Right lobe of liver (tissue), 6 donors: ENCODE measurements around the gene FRMPD4. TPM values are rescaled to one million over a fixed set of nuclear protein-coding genes. Genes with fewer than 3 reads are reported as not detected.

ENCODE experiments used
- ATAC-seq, 4 donors: fragments of 200-7000 bp; cut with Tn5 transposase; one replicate each; pipeline ENCODE4 v1.9.1; 2020; ENCODE audit warnings: mild to moderate bottlenecking in 4 of 4, moderate library complexity in 4 of 4
- DNase-seq, 3 donors: peaks; one replicate each; pipeline ENCODE4 v3.0.0-alpha.2; 2020
- H3K27ac ChIP-seq, 3 donors: fragments of 200-600 bp; one replicate each; pipeline ENCODE4 v1.8.0; 2022
- H3K27me3 ChIP-seq, 2 donors: fragments of 200-600 bp; one replicate each; pipeline ENCODE4 v1.8.0; 2022
- H3K36me3 ChIP-seq, 4 donors: fragments of 200-600 bp; sonication (generic) in 1 of 4; one replicate each; pipeline versions ENCODE4 v1.5.1 to v1.8.0; 2017 to 2022; ENCODE audit warnings: control low read depth in 1 of 4
- H3K4me1 ChIP-seq, 4 donors: fragments of 200-600 bp; sonication (generic) in 1 of 4; one replicate each; pipeline versions ENCODE4 v1.5.1 to v1.8.0; 2017 to 2022; ENCODE audit warnings: control low read depth in 1 of 4
- H3K4me3 ChIP-seq, 3 donors: fragments of 200-600 bp; one replicate each; pipeline ENCODE4 v1.8.0; 2022
- H3K9me3 ChIP-seq, 4 donors: fragments of 200-600 bp; sonication (generic) in 1 of 4; one replicate each; pipeline versions ENCODE4 v1.5.1 to v1.8.0; 2017 to 2022; ENCODE audit warnings: control low read depth in 1 of 4
- POLR2A ChIP-seq: fragments of 450-650 bp; IDR thresholded peaks from one replicate; pipeline ENCODE4 v1.6.1; 2017; ENCODE audit warnings: antibody characterized with exemption, mild to moderate bottlenecking
- WGBS: methylation state at CpG from one replicate; pipeline ENCODE4 v1.1.6; 2018; ENCODE audit warnings: low coverage, low lambda C conversion rate; ENCODE audit not compliant: insufficient coverage; ENCODE audit errors: missing lambda C conversion rate; 5-methylcytosine and 5-hydroxymethylcytosine counted together
- intact Hi-C, 2 donors: fragments of 100-400 bp; cut with DNase I; formaldehyde crosslinking; loops; one replicate each; pipeline versions ENCODE4 v1.11.2 to v1.14.1; 2022
- total RNA-seq, 6 experiments: library from RNA; depleted of rRNA in 2 of 6; stranded (reverse); fragments of >200 nt in 2 of 6; fragmentation: NEBNext Ultra II Directional in 3 of 6; extraction: Animal tissue kit (Norgen Biotek cat#: 25700) in 3 of 6; gene quantifications; one replicate each; pipeline versions ENCODE4 v1.1.0 to v1.2.4, GENCODE V29; 2016 to 2023
- TF ChIP-seq, protein P1 (sequence below), 4 donors: fragments of 200-600 bp in 3 of 4; fragments of 450-650 bp in 1 of 4; IDR thresholded peaks; one replicate each; pipeline versions ENCODE4 v1.5.1 to v1.8.0; 2016 to 2022; ENCODE audit warnings: antibody characterized with exemption in 4 of 4, mild to moderate bottlenecking in 2 of 4
- donor health status: DM: no; HTN: yes; CAD: no.
- donor health status: DM: no; HTN: no; CAD: no.
- donor health status: DM: no; HTN: no; CAD: no.
- donor health status: DM: no; HTN: yes; CAD: no.
- donor health status: DM: no; HTN: yes; CAD: no.

FRMPD4 gene
- total RNA-seq, 6 experiments from 2014 or later = 0.05 to 0.12 (median 0.06) TPM; not detected in 3

DNA sequence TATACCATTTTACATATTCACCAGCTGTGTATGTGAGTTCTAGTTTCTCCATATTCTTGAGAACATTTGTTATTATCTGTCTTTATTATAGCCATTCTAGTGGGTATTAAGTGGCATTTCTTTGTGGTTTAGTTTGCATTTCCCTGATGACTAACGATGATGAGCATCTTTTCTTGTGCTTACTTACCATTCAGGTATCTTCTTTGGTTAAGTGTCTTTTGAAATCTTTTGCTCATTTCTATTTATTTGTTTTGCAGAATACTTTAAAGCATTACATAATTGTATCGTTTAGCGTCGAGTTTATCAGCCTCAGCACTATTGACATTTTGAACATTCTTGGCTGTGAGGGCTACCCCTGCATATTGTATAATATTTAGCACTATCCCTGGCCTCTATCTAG is 85.4 kb downstream of the FRMPD4 start:
- intact Hi-C loops = no loop called here
- TF ChIP-seq, protein P1, sequence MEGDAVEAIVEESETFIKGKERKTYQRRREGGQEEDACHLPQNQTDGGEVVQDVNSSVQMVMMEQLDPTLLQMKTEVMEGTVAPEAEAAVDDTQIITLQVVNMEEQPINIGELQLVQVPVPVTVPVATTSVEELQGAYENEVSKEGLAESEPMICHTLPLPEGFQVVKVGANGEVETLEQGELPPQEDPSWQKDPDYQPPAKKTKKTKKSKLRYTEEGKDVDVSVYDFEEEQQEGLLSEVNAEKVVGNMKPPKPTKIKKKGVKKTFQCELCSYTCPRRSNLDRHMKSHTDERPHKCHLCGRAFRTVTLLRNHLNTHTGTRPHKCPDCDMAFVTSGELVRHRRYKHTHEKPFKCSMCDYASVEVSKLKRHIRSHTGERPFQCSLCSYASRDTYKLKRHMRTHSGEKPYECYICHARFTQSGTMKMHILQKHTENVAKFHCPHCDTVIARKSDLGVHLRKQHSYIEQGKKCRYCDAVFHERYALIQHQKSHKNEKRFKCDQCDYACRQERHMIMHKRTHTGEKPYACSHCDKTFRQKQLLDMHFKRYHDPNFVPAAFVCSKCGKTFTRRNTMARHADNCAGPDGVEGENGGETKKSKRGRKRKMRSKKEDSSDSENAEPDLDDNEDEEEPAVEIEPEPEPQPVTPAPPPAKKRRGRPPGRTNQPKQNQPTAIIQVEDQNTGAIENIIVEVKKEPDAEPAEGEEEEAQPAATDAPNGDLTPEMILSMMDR (IDR thresholded peaks at IDR 0.05) = no peak
- TF ChIP-seq POLR2A = no peak
- Histone ChIP-seq H3K9me3 (no peaks in the 10 kb centered on the region), H3K4me1 (no peaks in the 10 kb centered on the region), H3K27me3 (no peaks in the 10 kb centered on the region), H3K36me3 (no peaks in the 10 kb centered on the region), H3K4me3 (no peak overlapping the region), H3K27ac (no peak overlapping the region)
- WGBS = 61% methylated on average over 4 of the region's 4 CpGs
- DNase-seq (no peak), ATAC-seq (no peak)

DNA sequence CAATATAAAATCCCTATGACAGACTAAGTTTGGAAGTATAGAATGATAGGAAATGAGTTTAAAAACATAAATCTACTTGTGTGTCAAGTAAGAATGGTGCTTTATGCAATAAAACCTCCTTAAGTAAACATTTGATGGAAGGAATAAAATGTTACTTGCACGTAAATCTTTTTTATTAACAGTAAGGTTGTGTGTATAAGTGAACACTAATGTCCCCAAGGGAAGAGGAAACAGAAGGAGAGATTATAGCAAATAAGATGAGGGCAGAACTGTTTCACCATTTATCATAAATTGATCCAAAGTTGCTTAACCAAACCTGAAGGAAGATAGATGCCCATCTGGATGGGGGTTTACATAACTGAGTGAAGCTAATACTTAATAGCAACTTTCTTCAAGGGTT is 86.8 kb downstream of the FRMPD4 start:
- WGBS = 40% methylated on average over 1 of the region's 1 CpG
- Histone ChIP-seq H3K9me3 (no peaks in the 10 kb centered on the region), H3K27me3 (no peaks in the 10 kb centered on the region), H3K4me3 (no peak overlapping the region), H3K27ac (no peak overlapping the region), H3K36me3 (no peaks in the 10 kb centered on the region), H3K4me1 (no peaks in the 10 kb centered on the region)
- intact Hi-C loops = no loop called here
- DNase-seq (no peak), ATAC-seq (no peak)
- TF ChIP-seq, protein P1 (IDR thresholded peaks at IDR 0.05) = no peak
- no peak for TF ChIP-seq POLR2A

DNA sequence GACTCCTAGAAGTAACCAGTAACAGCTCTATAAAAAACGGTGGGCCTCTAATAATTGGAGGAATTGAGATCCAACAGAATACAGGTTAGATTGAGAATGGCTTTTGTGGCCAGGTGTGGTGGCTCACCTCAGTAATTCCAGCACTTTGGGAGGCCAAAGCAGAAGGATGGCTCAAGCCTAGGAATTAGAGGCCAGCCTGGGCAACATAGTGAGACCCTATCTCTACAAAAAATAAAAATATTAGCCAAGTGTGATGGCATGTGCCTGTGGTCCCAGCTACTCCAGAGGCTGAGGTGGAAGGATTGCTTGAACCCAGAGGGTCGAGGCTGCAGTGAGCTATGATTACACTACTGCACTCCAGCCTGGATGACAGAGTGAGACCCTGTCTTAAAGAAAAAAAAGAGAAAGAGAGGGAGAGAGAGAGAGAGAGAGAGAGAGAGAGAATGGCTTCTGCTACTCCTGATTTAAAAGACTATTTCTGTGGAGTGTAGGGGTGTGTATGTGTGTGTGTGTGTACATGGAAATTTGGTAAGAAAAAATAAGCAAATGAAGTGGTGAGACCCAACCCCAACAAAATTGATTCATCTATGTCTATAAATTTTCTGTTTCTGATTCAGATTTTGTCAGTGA is 89.3 kb downstream of the FRMPD4 start:
- intact Hi-C loops = no loop called here
- DNase-seq = no peak
- H3K27me3 ChIP-seq = no peaks in the 10 kb centered on the region
- no peaks in the 10 kb centered on the region for H3K9me3 ChIP-seq
- no peak overlapping the region for H3K4me3 ChIP-seq
- H3K36me3 ChIP-seq = no peaks in the 10 kb centered on the region
- H3K4me1 ChIP-seq = no peaks in the 10 kb centered on the region
- ATAC-seq = no peak
- WGBS = 38% methylated on average over 2 of the region's 2 CpGs
- H3K27ac ChIP-seq = no peak overlapping the region
- TF ChIP-seq, protein P1 (IDR thresholded peaks at IDR 0.05) = no peak
- TF ChIP-seq POLR2A = no peak

DNA sequence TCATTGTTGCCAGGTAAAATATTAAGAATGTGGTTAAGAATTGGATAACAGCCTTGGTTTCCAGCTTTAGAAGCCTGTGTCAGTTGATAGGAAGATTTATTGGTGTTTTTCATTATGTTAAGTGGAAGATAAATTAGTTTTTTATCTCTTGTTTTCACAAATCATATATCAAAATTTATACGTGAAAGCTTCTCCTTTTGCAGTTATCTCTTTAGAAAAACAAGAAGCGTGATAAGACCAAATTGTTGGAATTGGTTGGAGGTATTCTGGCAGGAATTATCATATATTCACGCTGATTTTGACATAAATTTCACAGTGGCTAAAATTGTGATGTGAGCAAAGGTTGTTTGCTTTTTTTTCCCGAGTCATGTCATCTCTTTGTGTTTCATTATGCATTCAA is 90.6 kb downstream of the FRMPD4 start:
- ATAC-seq (no peak), DNase-seq (no peak)
- Histone ChIP-seq H3K36me3 (no peaks in the 10 kb centered on the region), H3K27me3 (no peaks in the 10 kb centered on the region), H3K9me3 (no peaks in the 10 kb centered on the region), H3K4me1 (no peaks in the 10 kb centered on the region), H3K27ac (no peak overlapping the region), H3K4me3 (no peak overlapping the region)
- TF ChIP-seq, protein P1 (IDR thresholded peaks at IDR 0.05) = no peak
- intact Hi-C loops = no loop called here
- WGBS = 40% methylated on average over 4 of the region's 4 CpGs

DNA sequence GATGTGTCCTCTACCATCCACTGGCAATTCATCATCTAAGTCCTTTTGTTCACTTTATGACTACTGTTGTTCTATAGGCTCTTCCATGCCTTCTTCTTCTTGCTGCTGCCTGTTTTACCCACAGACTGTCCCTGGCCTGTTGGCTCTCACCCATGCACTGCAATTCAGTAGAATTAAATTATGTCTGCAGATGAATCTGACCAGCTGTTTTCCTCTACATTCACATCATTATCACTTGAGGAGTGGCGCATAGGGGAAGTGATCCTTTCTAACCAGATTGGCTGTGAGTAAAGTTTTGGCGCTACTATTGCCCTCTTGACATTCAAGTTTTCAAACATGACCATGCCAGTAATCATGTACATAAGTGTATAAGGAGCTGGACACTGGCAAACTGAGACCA is 91.7 kb downstream of the FRMPD4 start:
- Histone ChIP-seq H3K27ac (no peak overlapping the region), H3K36me3 (no peaks in the 10 kb centered on the region), H3K4me1 (no peaks in the 10 kb centered on the region), H3K4me3 (no peak overlapping the region), H3K9me3 (no peaks in the 10 kb centered on the region), H3K27me3 (no peaks in the 10 kb centered on the region)
- ATAC-seq (no peak), DNase-seq (no peak)
- 79% methylated on average over 2 of the region's 2 CpGs for WGBS
- no peak for TF ChIP-seq POLR2A
- TF ChIP-seq, protein P1 (IDR thresholded peaks at IDR 0.05) = no peak
- intact Hi-C loops = no loop called here
